Aorta (tissue), 5 donors: ENCODE measurements around the gene SH3RF3. TPM values are rescaled to one million over a fixed set of nuclear protein-coding genes. Genes with fewer than 3 reads are reported as not detected.

Experiments
- ATAC-seq: fragments of 200-7000 bp; cut with Tn5 transposase; one replicate; pipeline ENCODE4 v1.9.1; 2022; ENCODE audit warnings: moderate library complexity; ENCODE audit not compliant: low FRiP score
- DNase-seq, 2 donors: peaks; one replicate each; pipeline ENCODE4 v3.0.0-alpha.2; 2020
- H3K27ac ChIP-seq, 2 donors: one replicate each; pipeline ENCODE4 v1.5.1; 2013; ENCODE audit warnings: low read length in 2 of 2, mild to moderate bottlenecking in 2 of 2, moderate library complexity in 2 of 2, control low read depth in 1 of 2, inconsistent platforms in 1 of 2, low read depth in 1 of 2
- H3K27me3 ChIP-seq, 2 donors: one replicate each; pipeline ENCODE4 v1.6.1; 2013; ENCODE audit warnings: control low read depth in 1 of 2, low read length in 1 of 2, mild to moderate bottlenecking in 1 of 2, moderate library complexity in 1 of 2; ENCODE audit not compliant: insufficient read depth in 2 of 2, control insufficient read depth in 1 of 2
- H3K36me3 ChIP-seq, 2 donors: one replicate each; pipeline ENCODE4 v1.6.1; 2013; ENCODE audit warnings: control low read depth in 1 of 2, low read length in 1 of 2, mild to moderate bottlenecking in 1 of 2; ENCODE audit not compliant: insufficient read depth in 2 of 2, control insufficient read depth in 1 of 2
- H3K4me1 ChIP-seq, 2 donors: one replicate each; pipeline ENCODE4 v1.6.1; 2013; ENCODE audit warnings: low read length in 2 of 2, control low read depth in 1 of 2, mild to moderate bottlenecking in 1 of 2, moderate library complexity in 1 of 2; ENCODE audit not compliant: insufficient read depth in 2 of 2, control insufficient read depth in 1 of 2
- H3K4me3 ChIP-seq, 2 donors: one replicate each; pipeline ENCODE4 v1.5.1; 2013; ENCODE audit warnings: low read length in 2 of 2, control low read depth in 1 of 2, mild to moderate bottlenecking in 1 of 2
- H3K9me3 ChIP-seq: one replicate; pipeline ENCODE4 v1.6.1; 2013; ENCODE audit warnings: mild to moderate bottlenecking, low read length; ENCODE audit not compliant: control insufficient read depth
- WGBS, 2 donors: extraction: QIAGEN DNeasy Blood & Tissue Kit; methylation state at CpG; one replicate each; pipeline ENCODE4 v1.1.7; 2013; 5-methylcytosine and 5-hydroxymethylcytosine counted together
- intact Hi-C, 2 donors: fragments of 100-400 bp; cut with DNase I; formaldehyde crosslinking; loops; one replicate each; pipeline versions ENCODE4 v1.14.2 to v1.15.0; 2022
- polyA plus RNA-seq, 2 donors: library from polyadenylated mRNA; stranded (reverse); fragments of 200-250 nt; gene quantifications; one replicate each; pipeline ENCODE4 v1.2.3, GENCODE V29; 2013
- total RNA-seq, 2 donors: library from RNA; stranded (reverse); fragmentation: NEBNext Ultra II Directional; extraction: Animal tissue kit (Norgen Biotek cat#: 25700); gene quantifications; one replicate each; pipeline ENCODE4 v1.2.1, GENCODE V29; 2021
- donor health status: healthy with polysubstance abuse.
- donor health status: Bipolar disorder and iron deficiency.
- donor health status: DM: no; HTN: no; CAD: no.
- donor health status: DM: no; HTN: no; CAD: no.
- donor health status: DM: yes; HTN: yes; CAD: no.

The SH3RF3 gene
- total and polyA plus RNA-seq, 4 donors: 3.1 to 24.4 (median 18.0) TPM

GRCh38 chr2:109246176-109246575, 117.2 kb downstream of the SH3RF3 start:
- WGBS, 2 donors: 88 to 91% methylated on average over 10 of the region's 10 CpGs
- Histone ChIP-seq H3K36me3 (no peaks in the 10 kb centered on the region), H3K4me1 (peaks cover 10 to 11% of the 10 kb centered on the region in 2 donors)

GRCh38 chr2:109246616-109247015, 117.6 kb downstream of the SH3RF3 start:
- ATAC-seq: no peak

More at GRCh38 chr2:109246176-109246575, 117.2 kb downstream of the SH3RF3 start:
- intact Hi-C loops: no loop called here
- Histone ChIP-seq H3K4me3 (no peak overlapping the region), H3K27ac (peak overlapping the region in 1 of 2 donors; percentile 56), H3K27me3 (no peaks in the 10 kb centered on the region), H3K9me3 (no peaks in the 10 kb centered on the region)
- DNase-seq: no peak
- no peak for ATAC-seq

GRCh38 chr2:109247340-109247739, 118.3 kb downstream of the SH3RF3 start:
- Histone ChIP-seq H3K27ac (no peak overlapping the region), H3K4me3 (no peak overlapping the region), H3K36me3 (no peaks in the 10 kb centered on the region), H3K4me1 (peaks cover 9 to 10% of the 10 kb centered on the region in 2 donors), H3K9me3 (no peaks in the 10 kb centered on the region), H3K27me3 (no peaks in the 10 kb centered on the region)
- ATAC-seq (no peak), DNase-seq (no peak)
- WGBS, 2 donors: 78 to 79% methylated on average over 8 of the region's 8 CpGs
- intact Hi-C loops: no loop called here

More at GRCh38 chr2:109246616-109247015, 117.6 kb downstream of the SH3RF3 start:
- intact Hi-C loops: no loop called here
- H3K27ac ChIP-seq: no peak overlapping the region
- H3K27me3 ChIP-seq: no peaks in the 10 kb centered on the region
- peaks cover 10 to 11% of the 10 kb centered on the region in 2 donors for H3K4me1 ChIP-seq
- WGBS, 2 donors: 93 to 94% methylated on average over 11 of the region's 11 CpGs
- no peak for DNase-seq
- no peaks in the 10 kb centered on the region for H3K9me3 ChIP-seq
- no peaks in the 10 kb centered on the region for H3K36me3 ChIP-seq
- H3K4me3 ChIP-seq: no peak overlapping the region

- Histone ChIP-seq H3K27ac (peak overlapping the region in 1 of 2 donors; percentile 66), H3K9me3 (no peaks in the 10 kb centered on the region), H3K4me3 (no peak overlapping the region), H3K4me1 (peaks cover 7 to 10% of the 10 kb centered on the region in 2 donors), H3K27me3 (no peaks in the 10 kb centered on the region), H3K36me3 (no peaks in the 10 kb centered on the region)
- ATAC-seq (peak; percentile 55), DNase-seq (no peak)
- intact Hi-C loops: no loop called here
- WGBS, 2 donors: 20 to 33% methylated on average over 3 of the region's 3 CpGs
Observed at GRCh38 chr2:109247812-109248211, 118.8 kb downstream of the SH3RF3 start.

GRCh38 chr2:109248590-109248989, 119.6 kb downstream of the SH3RF3 start:
- Histone ChIP-seq H3K9me3 (no peaks in the 10 kb centered on the region), H3K36me3 (no peaks in the 10 kb centered on the region), H3K4me1 (peaks cover 4 to 10% of the 10 kb centered on the region in 2 donors), H3K27me3 (no peaks in the 10 kb centered on the region), H3K4me3 (no peak overlapping the region), H3K27ac (no peak overlapping the region)
- intact Hi-C loops: no loop called here
- ATAC-seq: no peak
- no peak for DNase-seq
- WGBS, 2 donors: 93 to 96% methylated on average over 2 of the region's 2 CpGs

GRCh38 chr2:109253217-109253616, 124.2 kb downstream of the SH3RF3 start:
- H3K27ac ChIP-seq: no peak overlapping the region
- 70 to 73% methylated on average over 7 of the region's 7 CpGs for WGBS, 2 donors
- H3K4me1 ChIP-seq: peaks cover 0 to 5% of the 10 kb centered on the region in 2 donors
- ATAC-seq (no peak), DNase-seq (no peak)
- intact Hi-C loops: no loop called here
- H3K27me3 ChIP-seq: no peaks in the 10 kb centered on the region
- H3K4me3 ChIP-seq: no peak overlapping the region
- no peaks in the 10 kb centered on the region for H3K9me3 ChIP-seq
- no peaks in the 10 kb centered on the region for H3K36me3 ChIP-seq

GRCh38 chr2:109254174-109254904, 125.3 kb downstream of the SH3RF3 start:
- WGBS, 2 donors: 91 to 94% methylated on average over 12 of the region's 12 CpGs
- intact Hi-C loops: no loop called here
- Histone ChIP-seq H3K27me3 (no peaks in the 10 kb centered on the region), H3K27ac (no peak overlapping the region), H3K4me3 (no peak overlapping the region), H3K4me1 (peaks cover 3 to 5% of the 10 kb centered on the region in 2 donors), H3K36me3 (no peaks in the 10 kb centered on the region), H3K9me3 (no peaks in the 10 kb centered on the region)
- ATAC-seq: no peak
- DNase-seq: no peak

GRCh38 chr2:109255654-109256053, 126.6 kb downstream of the SH3RF3 start:
- no peak overlapping the region for H3K27ac ChIP-seq
- no peak for ATAC-seq
- H3K4me3 ChIP-seq: no peak overlapping the region
- H3K9me3 ChIP-seq: no peaks in the 10 kb centered on the region
- no peaks in the 10 kb centered on the region for H3K36me3 ChIP-seq
- 81 to 92% methylated on average over 4 of the region's 4 CpGs for WGBS, 2 donors
- DNase-seq: no peak
- peaks cover 3 to 5% of the 10 kb centered on the region in 2 donors for H3K4me1 ChIP-seq
- intact Hi-C loops: loop anchor here in 1 of 2 donors (5.0 kb wide), 1 partner anchor 53 kb away; no protein-coding TSS in a partner anchor
- H3K27me3 ChIP-seq: no peaks in the 10 kb centered on the region

- Histone ChIP-seq H3K27me3 (no peaks in the 10 kb centered on the region), H3K36me3 (no peaks in the 10 kb centered on the region), H3K4me3 (no peak overlapping the region), H3K4me1 (peaks cover 3 to 5% of the 10 kb centered on the region in 2 donors), H3K9me3 (no peaks in the 10 kb centered on the region), H3K27ac (no peak overlapping the region)
- DNase-seq (no peak), ATAC-seq (no peak)
- intact Hi-C loops: loop anchor here in 1 of 2 donors (5.0 kb wide), 1 partner anchor 54 kb away; no protein-coding TSS in a partner anchor
- WGBS, 2 donors: 94 to 95% methylated on average over 12 of the region's 12 CpGs
Observed at GRCh38 chr2:109256111-109256510, 127.1 kb downstream of the SH3RF3 start.
